ENCODE results near the gene LALBA.
"Not testable (repeated sequence)": the region's sequence is repeated elsewhere in the genome, so short reads cannot be mapped to it uniquely, and the experiment has no call there.

Gene LALBA

DNA sequence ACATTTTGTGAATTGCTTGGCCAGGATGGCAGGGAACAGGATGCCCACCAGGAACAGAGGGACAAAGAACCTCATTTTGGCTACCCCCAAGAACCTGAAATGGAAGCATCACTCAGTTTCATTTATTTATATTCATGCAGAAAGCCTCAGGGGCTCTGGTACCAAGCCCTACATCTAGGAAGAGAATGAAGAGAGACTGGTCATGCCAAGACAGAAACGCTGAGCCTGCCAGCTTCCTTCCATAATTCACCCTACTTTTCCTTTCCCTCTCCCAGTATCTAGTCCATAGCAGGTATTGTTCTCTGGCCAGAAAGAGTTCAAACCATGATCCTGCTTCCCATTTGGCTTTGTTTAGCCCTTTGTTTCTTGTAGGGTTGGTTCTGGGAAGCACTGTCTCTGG is at the start of gene LALBA:
Gene LALBA (minus strand): TSS at position 101 of the 400 bp plus-strand sequence. CDS start 26 bp downstream, at position 75.
- DNase-seq, result no peak

DNA sequence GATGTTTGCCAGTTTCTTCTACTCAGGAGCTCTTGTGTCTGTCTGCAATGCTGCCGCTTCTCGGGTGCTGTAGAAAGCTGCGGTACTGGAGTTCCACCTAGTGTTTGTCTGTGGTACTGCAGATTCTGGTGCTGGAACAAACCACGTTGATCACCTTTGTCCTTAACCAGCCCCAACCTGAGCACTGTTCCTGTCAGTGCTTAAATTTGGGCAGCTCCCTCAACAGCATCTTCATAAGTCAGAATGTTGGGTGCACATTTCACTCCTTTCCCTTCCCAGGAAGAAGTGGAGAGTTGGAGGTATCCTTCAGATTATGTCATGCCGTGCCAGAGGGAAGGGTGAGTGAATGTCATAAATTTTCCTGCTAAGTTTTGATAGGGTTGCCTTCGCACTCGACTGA is 48.7 kb upstream of the LALBA start:
- peak; percentile 90 for DNase-seq

DNA sequence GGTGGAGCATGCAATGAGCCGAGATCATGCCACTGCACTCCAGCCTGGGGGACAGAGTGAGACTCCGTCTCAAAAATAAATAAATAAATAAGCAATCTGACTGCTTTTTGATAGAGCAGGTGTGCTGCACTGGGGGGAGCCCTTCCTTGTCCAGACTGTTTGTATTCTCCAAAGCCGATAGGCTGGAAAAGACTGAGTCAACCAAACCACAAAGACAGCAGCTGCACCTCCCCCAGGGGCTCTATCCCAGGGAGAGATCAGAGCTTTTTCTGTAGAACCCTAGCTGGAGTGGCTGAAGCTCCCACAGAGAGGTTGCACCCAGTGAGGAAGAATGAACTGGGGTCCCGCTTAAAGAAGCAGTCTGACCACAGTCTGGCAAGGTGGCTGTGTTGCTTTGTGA is 45.8 kb upstream of the LALBA start:
- DNase-seq, result peak; percentile 31

DNA sequence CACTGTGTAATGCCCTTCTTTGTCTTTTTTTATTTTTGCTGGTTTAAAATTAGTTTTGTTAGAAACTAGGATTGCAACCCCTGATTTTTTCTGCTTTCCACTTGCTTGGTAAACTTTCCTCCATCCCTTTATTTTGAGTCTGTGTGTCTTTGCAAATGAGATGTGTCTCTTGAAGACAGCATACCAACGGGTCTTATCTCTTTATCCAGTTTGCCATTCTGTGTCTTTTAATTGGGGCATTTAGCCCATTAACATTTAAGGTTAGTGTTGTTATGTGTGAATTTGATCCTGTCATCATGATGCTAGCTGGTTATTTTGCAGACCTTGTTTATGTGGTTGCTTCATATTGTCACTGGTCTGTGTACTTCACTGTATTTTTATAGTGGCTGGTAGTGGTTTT is 43.5 kb upstream of the LALBA start:
- DNase-seq, result no peak

DNA sequence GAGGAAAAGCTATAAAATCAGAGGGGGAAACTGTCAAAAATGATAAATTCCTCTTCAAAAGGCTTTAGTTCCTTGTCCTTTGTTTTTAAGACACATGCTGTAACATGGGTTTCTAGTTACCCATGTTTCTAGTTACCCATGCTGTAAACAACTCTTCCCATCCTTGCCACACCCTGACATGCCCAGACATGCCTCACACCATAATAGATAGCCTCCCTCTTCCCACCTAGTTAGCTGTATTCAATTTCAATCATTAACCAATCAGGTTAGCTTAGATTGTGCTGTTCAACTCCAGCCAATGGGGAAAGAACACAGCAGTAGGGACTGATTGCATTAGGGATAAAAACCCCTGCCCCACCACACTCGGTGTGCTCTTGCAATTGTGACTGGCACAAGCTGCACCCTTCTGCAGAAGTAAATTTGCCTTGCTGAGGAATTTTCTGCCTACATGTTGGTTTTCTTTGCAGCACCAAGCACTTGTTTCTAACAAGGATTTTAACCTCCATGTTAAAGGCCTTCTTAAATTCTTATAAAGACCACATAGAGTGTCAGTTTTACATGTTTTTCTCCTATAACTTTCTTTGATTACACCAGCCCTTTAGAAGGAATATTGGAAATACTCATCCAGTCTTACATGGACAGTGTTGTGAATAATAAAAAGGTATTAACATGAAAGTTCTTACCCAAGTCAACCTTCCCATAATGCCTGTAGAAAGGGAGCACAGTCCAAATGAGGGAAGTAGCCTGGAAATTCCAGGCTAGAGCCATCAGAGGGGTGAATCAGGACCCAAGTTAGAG is 32.5 kb upstream of the LALBA start:
- DNase-seq, result no peak

DNA sequence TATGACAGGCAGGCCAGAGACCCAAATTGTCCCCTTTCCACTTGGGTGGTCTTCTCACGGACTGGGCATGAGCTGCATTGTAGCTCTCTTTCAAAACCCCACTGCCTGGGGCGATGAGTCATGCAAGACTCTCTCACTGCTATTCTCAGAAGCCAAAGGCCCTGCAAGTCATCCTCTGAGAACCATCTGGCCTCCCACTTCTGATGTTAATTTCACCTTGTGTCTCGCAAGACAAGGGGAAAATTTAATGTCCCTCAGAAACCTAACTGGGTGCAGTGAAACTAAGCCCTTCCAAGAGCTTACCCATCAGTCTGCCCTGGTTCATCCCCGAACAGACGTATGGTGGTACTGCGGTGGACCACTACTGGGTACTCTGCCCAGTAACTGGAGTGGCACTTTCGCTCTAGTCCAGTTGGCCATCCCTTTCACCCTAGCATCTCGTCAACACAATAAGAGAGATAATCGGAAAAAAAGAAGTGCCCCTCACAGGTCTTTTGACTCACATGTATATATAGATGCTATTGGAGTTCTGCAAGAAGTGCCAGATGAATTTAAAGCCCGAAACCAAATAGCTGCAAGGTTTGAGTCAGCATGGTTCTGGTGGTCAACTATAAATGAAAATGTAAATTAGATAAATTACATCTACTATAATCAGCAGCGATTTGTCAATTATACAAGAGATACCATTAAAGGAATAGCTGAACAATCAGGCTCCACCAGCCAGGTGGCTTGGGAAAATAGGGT is 31.3 kb upstream of the LALBA start:
- DNase-seq, result peak; percentile 69

DNA sequence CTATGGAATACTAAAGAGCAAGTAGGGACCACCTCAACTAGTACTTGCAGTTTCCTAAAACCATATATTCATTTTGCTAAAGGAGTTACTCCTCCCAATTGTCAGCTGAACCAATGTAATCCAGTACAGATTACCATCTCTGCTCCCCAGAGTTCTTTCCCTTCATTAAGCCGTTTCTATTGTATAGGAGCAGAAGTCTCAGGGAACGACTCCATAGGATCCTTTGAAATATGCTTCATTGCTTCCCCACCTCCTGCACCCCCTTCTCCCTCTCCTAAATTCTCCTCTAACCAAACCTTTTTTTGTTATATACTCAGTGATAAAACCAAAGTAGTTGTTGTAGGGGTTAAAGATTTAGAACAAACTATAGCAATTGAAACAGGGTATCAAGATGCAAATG is 30.7 kb upstream of the LALBA start:
- DNase-seq, result peak; percentile 13

DNA sequence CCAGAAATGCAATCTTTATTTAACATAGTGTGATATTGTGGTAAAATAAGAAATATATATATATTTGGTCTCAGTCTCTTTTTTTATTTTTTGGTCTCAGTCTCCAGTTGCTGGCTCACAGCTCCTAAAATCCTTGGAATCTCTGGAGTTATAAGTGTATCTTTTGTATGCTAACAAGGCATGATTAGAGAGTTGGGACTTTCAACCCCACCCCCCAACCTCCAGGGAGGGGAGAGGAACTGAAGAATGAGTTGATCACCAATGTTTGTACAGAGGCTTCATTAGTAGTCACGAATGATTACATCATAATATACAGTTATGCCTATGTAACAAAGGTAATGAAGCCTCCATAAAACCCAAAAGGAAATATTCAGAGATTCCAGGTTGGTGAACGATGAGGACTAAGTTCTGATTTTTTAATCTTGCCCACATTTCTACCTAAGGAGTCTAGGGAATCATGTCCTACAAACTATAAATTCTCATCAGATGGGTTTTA is 22.8 kb upstream of the LALBA start:
- peak; percentile 27 for DNase-seq

DNA sequence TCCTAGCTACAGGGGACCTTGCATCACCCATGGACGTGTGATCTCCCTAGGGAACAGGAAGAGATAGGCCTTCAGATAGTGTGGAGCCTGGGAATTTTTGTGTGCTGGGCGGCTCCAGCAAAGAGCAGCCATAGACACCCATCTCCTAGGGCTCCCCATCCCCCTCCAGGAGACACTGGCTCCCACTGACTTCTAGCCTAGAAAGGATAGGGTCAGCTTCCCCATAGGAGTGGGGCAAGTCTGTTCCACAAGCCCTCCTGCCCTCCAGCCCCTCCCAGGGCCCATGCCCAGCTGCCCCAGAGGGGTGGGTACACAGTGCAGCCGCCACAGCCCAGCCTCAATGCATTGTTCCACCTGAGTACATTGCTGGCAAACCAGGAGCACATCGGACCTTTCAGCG is 16.5 kb upstream of the LALBA start:
- no peak for DNase-seq

DNA sequence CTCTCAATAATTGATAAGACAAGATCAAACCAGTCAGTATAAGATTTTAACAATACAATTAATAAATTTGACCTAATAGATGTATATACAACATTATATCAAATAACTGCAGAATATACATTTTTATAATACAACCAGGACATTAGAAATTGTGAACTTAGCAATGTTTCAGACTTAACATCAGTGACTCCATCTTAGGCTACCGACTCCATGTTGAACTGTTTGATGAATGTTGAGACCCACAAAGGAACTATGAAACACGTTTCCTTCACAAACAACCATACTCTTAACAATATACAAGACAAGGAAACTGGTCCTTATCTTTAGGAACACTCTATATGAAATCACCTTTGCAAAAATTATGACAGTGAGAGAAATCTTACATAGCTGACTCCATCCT is 13.9 kb upstream of the LALBA start:
- DNase-seq, result no peak

DNA sequence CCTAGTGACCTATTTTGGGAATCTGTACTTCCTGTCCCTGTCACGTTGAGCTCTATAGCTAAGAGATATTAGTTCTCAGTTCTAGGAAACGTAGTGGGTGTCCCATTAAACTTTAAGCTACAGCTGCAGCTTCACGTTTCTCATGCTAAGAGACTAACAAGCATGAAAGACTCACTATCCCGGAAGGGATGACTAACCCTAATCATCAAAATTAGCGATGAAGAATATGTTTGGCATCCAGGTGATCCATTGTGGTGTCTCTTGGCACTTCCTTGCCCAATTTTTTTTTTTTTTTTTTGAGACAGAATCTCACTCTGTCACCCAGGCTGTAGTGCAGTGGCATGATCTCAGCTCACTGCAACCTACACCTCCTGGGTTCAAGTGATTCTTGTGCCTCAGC is 11.0 kb upstream of the LALBA start:
- peak; percentile 17 for DNase-seq

DNA sequence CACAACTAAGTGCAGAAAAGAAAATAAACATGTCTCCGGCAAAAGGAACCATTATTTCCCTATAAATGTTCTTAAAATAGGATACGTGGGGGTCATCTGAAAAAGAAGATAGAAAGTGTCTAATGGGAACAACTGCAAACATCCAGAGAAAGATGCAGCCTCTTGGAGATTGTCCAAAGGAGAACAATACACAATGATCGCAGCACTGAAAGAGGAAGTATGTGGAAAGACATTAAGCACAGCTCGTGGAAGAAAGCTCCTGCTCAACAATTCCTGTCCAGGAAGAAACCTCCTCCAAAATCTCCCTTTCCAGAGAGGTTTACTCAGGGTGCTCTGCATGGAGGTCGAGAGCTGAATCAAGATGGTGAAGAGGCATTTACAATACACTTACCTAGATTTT is 2.5 kb upstream of the LALBA start:
- peak; percentile 61 for DNase-seq

DNA sequence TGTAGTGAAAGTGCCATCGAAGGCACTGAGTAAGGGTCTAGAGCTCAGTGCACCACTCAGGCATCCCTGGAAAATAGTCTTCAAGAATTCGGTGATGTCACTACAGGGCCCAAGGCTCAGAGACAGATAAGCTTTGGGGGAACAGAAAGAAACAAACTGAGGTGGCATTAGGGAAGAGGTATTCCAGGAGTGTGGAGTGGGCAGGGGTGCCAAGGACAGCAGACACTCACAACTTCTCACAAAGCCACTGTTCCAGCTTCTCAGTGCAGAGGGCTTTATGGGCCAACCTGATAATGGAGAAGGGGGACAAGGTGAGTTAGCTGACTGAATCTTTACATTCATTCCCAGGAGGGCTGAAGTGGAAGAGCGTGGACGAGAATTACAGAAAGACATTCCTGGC is 2.1 kb downstream of the LALBA start:
- DNase-seq, result no peak

DNA sequence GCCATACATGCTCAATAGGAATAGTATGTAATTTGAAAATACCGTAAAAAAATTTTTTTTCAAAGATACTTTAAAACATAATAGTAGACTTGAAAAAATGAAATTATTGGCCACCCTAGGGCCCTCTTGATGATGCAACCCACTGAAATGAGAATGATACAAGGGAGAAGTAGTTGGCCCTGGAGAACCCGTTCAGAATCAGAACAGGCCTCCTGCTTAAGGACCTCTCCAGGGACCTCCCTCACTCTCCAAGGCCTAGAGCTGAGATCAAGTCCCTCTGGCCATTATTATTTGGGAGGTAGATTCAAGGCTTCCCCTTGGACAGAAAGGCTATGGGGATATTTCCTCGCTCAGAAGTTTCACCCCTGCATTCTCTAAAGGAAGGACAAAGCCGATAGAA is 11.9 kb downstream of the LALBA start:
- peak; percentile 58 for DNase-seq

DNA sequence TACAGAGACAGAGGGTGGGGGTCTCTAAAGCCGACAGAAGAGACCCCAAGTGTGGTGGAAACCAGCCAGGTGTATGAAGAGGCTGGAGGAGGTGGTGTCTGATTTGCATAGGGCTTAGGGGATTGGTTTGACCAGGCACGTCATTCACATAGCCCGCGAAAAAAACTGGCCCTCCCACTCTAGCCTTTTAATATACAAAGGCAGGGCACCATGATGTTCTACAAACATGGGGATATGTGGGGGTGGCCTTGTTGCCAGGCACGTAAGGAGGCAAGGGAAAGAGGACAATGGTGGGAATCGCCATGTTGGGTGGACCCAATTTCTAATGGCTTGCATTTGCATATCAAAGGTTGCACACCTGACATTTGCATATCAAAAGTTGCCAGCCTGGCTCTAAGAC is 13.2 kb downstream of the LALBA start:
- DNase-seq, result no peak

DNA sequence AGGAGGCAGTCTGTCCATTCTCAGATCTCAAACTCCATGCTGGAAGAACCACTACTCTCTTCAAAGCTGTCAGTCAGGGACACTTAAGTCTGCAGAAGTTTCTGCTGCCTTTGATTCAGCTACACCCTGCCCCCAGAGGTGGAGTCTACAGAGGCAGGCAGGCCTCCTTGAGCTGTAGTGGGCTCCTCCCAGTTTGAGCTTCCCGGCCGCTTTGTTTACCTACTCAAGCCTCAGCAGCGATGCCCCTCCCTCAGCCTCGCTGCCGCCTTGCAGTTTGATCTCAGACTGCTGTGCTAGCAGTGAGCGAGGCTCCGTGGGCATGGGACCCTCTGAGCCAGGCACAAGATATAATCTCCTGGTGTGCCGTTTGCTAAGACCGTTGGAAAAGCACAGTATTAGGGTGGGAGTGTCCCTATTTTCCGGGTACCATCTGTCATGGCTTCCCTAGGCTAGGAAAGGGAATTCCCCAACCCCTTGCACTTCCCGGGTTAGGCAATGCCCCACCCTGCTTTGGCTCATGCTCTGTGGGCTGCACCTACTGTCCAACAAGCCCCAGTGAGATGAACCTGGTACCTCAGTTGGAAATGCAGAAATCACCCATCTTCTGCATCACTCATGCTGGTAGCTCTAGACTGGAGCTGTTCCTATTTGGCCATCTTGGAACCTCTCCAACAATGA is 16.0 kb downstream of the LALBA start:
- DNase-seq, result not testable (repeated sequence)

DNA sequence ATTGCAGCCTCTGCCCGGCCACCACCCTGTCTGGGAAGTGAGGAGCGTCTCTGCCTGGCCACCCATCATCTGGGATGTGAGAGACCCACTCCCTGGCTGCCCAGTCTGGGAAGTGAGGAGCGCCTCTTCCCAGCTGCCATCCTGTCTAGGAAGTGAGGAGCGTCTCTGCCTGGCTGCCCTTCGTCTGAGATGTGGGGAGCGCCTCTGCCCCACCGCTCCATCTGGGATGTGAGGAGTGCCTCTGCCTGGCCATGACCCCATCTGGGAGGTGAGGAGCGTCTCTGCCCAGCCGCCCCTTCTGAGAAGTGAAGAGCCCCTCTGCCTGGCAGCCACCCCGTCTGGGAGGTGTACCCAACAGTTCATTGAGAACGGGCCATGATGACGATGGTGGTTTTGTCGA is 18.2 kb downstream of the LALBA start:
- DNase-seq, result not testable (repeated sequence)

DNA sequence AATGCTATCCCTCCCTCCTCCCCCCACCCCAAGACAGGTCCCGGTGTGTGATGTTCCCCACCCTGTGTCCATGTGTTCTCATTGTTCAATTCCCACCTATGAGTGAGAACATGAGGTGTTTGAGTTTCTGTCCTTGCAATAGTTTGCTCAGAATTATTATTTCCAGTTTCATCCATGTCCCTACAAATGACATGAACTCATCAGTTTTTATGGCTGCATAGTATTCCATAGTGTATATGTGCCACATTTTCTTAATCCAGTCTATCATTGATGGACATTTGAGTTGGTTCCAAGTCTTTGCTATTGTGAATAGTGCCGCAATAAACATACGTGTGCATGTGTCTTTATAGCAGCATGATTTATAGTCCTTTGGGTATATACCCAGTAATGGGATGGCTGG is 22.8 kb downstream of the LALBA start:
- DNase-seq, result not testable (repeated sequence)

DNA sequence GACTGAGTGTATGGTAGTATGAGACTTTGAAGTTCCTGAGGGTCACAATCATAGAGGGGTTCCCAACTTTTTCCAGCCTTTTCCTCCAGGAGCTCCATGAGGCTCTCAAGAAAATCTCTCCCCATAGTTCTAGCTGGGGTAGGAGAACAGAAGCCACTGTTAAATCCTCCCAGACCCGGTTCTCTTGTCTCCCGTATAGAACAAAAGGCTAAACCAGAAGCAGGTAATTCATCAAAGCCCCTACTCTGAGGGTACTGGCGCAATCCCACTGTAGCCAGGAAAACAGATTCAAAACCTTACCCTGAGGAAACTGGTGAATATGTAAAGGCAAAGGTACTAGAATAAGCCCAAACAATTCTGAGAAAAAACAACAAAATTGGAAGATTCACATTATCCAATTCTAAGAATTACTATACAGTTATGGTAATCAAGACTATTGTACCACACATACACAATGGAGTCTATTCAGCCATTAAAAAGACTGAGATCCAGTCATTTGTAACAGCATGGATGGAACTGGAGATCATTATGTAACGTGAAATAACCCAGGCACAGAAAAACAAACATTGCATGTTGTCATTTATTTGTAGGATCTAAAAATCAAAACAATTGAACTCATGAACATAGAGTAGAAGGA is 23.9 kb downstream of the LALBA start:
- no peak for DNase-seq

DNA sequence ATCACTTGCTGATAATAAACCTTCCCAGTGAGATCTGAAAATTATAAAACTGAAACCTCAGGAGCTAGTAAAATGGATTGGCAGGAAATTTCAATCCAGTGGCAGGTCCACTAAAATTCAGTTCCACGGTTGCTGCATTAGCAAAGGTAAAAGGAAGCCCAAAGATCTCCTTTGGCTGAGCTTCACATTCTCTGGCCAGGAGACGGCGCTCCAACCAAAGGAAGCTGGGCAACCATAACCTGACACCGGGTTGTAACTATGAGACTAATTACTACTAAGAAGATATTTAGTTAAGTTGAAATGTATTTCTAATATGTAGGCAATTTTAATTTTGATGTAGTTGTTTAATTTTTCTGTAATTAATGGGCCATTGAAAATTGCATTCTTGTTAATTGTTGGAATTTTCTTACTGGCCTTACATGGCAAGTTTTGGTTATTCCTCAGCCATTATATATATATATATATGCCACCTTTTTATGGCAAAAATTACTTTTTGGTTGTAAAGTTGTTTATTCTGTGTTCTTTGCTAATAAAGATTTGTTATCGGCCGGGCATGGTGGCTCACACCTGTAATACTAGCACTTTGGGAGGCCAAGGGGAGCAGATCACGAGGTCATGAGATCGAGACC is 27.4 kb downstream of the LALBA start:
- DNase-seq, result peak; percentile 84

DNA sequence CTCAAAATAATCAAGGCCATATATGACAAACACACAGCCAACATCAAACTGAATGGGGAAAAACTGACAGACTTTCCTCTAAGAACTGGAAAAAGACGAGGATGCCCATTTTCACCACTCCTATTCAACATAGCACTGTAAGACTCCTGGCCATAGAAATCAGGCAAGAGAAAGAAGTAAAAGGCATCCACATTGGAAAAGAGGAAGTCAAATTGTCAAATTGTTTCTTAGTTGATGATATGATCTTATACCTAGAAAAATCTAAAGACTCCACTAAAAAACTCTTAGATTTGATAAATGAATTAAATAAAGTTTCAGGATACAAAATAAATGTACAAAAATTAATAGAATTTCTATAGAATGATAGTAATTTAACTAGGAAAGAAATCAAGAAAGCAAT is 33.2 kb downstream of the LALBA start:
- peak; percentile 55 for DNase-seq

DNA sequence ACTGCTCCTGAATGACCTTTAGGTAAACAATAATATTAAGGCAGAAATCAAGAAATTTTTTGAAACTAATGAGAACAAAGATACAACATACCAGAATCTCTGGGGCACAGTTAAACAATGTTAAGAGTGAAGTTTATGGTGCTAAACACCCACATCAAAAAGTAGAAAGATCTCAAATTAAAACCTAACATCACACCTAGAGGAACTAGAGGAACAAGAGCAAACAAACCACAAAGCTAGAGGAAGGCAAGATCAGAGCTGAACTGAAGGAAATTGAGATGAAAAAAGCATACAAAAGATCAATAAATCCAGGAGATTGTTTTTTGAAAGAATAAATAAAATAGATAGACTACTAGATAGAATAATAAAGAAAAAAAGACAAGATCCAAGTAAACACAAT is 37.2 kb downstream of the LALBA start:
- no peak for DNase-seq

Data from OCI-M1 (cell line).